ENCODE results near the gene TBX4.
"Not testable (repeated sequence)": the region's sequence is repeated elsewhere in the genome, so short reads cannot be mapped to it uniquely, and the experiment has no call there.

Gene TBX4

GRCh38 chr17:61498042-61498994, 46.1 kb downstream of the TBX4 start:
- DNase-seq (ENCODE audit: low read depth) = no peak

DNA sequence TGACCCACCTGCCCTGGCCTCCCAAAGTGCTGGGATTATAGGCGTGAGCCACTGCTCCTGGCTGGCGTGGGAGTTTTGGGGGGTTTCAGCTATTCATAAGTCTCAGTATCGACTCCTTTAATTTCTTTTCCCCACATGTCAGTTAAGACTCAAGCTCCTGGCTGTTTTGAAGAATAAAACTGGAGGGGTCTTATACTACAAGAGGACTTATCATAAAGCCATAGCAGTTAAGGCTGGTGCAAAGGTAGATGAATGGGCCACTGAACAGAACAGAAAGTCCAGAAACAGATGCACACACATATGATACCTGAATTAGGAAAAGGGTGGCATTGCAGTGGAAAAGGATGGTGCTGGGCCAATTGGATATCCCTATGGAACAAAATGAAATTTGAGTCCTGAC, 47.4 kb downstream of the TBX4 start:
- no peak for DNase-seq (ENCODE audit: low read depth)

GRCh38 chr17:61500287-61500686, 48.1 kb downstream of the TBX4 start:
- DNase-seq (ENCODE audit: low read depth) = no peak

- DNase-seq (ENCODE audit: low read depth) = no peak
Observed at GRCh38 chr17:61502292-61502691, 50.1 kb downstream of the TBX4 start.

- DNase-seq (ENCODE audit: low read depth) = no peak
Observed at GRCh38 chr17:61503961-61504360, 51.7 kb downstream of the TBX4 start.

DNA sequence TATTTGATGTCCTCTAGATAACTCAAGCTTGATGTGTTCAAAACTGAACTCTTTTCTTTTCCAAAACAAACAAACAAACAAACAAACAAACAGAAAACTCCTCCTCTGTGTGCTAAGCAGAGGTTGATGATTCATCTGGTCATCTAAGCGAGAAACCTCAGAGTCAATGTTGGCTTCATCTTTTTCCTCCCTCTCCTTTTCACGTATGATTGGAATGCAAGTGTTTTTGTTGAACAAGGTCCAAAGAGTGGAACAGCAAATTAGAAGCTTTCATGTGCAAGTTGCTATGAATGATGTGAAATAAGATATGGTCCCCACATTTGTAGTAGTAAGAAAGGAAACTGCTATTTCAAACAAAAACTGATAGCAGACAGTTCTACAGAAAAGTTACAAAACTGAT, 52.5 kb downstream of the TBX4 start:
- DNase-seq (ENCODE audit: low read depth) = no peak

GRCh38 chr17:61505846-61506627, 53.8 kb downstream of the TBX4 start:
- no peak for DNase-seq (ENCODE audit: low read depth)

DNA sequence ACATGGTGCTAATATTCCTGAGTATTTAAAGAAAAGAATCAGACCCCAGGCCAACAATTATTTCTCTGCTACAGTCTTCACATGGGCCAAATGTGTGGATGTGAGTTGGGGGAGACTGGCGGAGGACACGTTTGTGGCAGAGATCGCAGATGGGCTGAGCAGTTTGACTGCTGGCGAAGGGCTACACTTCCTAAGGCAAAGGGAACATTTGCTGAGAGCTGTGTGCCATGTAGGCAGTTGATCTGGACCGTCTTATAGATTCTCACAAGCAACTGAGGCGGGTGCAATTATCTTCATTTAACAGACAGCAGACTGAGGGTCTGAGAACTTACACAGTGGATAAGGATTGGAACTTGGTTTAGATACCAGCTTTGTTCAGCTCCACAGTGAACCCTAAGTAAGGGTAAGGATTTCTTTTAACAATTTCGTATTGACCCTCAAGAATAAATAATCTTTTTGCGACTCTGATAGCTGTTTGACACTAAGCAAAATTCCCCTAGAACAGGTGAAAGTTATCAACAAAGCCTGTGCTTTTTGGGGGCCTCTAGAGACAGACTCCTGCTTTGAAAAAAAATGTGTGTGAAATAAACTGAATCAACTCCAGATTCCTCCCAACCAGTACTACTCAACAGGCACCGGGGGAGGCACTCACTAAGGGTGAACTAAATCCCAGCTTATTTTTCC, 55.3 kb downstream of the TBX4 start:
- DNase-seq (ENCODE audit: low read depth) = no peak

DNA sequence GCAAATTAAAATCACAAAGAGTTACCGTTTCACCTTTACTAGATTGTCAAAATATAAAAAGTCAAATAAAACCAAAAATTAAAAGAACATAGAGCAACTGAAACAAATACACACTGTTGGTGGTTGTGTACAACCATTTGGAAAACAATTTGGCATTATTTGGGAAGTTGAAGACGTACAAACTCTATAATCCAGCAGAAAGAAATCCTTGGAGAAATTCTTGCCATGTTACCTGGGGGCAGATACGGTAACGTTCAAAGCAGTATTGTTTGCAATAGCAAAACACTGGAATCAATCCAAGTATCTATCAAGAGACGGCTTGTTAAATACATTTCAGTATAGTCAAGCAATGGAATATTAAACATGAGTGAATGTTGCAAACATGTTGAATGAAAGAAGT, 56.7 kb downstream of the TBX4 start:
- no peak for DNase-seq (ENCODE audit: low read depth)

GRCh38 chr17:61509454-61509853, 57.2 kb downstream of the TBX4 start:
- not testable (repeated sequence) for DNase-seq (ENCODE audit: low read depth)

DNA sequence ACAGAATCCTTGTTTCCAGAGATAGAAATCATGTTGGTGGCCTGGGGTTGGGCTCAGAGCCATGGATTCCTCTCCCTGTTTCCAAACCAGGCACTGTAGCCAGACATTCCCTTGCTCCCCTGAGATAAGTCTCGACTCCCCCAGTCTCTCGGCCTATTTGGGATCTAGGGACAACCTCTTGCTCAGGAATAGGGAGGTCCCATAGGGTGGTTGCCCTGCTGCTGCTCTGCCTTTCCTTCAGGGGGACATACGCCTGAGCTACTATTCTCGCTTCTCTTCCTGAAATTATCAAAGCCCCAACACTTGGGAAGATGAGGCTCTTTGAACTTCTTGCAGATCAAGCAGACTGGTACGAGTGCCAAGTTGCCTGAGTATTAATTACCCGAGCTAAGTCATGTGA, 58.0 kb downstream of the TBX4 start:
- DNase-seq (ENCODE audit: low read depth) = no peak

DNA sequence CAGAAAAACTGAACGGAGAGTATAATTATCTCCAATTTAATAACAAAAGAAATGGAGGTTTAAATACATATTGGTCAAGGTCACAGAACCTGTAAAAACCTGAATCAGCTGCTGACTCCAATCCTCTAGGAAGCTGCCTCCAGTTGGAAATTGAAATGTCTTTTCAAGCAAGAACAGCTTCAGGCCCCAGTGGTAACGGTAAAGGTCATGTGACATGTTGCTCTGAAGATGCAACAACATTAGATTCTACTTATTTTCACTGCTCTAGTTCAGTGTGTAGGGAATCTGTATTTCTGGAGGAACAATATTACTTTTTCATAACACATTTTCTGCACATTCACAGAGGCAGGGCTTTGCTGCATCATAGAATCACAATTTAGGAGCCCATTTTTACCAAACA, 58.8 kb downstream of the TBX4 start:
- no peak for DNase-seq (ENCODE audit: low read depth)

GRCh38 chr17:61511480-61512182, 59.4 kb downstream of the TBX4 start:
- no peak for DNase-seq (ENCODE audit: low read depth)

DNA sequence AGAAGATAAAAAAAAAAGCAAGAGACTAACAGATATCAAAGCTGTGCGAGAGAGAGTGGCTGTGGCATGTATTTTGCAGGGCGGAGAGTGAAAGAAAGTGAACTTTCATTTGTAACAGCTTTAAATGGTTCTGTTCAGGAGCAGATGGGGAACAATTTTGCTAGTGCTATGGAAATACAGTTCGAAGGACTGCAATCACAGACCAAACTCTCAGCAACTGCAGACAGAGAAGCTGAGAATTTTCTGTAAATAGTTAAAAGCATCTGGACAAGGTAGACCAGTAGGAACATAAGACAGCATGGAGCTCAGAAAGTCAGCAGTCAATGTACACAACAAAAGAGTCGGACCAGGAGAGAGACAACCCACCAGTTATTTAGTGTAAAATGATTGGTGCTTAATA, 62.3 kb downstream of the TBX4 start:
- no peak for DNase-seq (ENCODE audit: low read depth)

DNA sequence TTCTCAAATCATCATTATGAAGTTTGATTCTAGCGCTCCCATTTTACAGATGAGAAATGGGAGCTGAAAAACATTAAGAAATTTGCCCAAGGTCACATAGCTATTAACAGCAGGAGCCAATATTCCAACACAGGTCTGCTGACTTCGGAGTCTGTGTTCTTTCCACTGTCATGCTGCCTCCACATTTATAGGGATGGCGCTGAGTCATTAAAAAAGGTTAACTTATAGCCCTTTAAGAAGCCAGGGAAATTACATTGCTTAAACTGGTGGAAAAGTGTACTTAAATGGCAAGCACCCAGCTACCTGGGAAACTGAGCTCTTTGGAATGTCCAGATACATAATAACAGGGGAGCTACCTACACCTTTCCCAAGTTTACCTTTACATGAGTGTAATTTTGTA, 65.0 kb downstream of the TBX4 start:
- DNase-seq (ENCODE audit: low read depth) = no peak

- no peak for DNase-seq (ENCODE audit: low read depth)
Observed at GRCh38 chr17:61517843-61518606, 65.8 kb downstream of the TBX4 start.

- no peak for DNase-seq (ENCODE audit: low read depth)
Observed at GRCh38 chr17:61519139-61519538, 66.9 kb downstream of the TBX4 start.

GRCh38 chr17:61519754-61520440, 67.7 kb downstream of the TBX4 start:
- no peak for DNase-seq (ENCODE audit: low read depth)

DNA sequence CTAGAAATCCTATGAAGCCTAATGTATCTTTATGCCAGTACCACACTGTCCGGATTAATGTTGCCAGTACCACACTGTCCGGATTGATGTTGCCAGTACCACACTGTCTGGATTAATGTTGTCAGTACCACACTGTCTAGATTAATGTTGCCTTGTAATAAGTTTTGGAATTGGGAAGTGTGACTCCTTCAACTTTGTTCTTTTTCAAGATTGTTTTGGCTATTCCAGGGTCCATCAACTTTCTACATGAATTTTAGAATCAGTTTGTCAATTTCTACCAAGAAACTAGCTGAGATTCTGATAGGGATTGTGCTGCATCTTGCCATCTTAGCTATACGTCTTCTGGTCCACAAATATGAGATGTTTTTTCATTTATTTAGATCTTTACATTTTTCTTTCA, 68.7 kb downstream of the TBX4 start:
- no peak for DNase-seq (ENCODE audit: low read depth)

GRCh38 chr17:61522088-61522487, 69.9 kb downstream of the TBX4 start:
- DNase-seq (ENCODE audit: low read depth) = no peak

DNA sequence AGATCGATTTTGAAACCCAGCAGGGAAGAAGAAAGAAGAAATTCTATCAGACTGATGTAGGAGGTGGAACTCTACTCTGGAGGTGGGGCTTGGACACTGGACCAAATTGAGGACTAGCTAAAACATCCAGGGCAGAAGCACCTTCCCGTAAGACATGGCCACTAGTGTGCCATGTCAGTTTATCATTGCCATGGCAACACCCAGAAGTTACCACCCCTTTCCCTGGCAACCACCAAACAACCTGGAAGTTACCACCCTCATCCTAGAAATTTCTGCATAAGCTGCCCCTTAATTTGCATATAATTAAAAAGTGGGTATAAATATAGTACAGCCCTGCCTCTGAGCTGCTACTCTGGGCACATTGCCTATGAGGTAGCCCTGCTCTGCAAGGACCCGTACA, 72.1 kb downstream of the TBX4 start:
- no peak for DNase-seq (ENCODE audit: low read depth)

Data from stimulated activated CD8-positive, alpha-beta memory T cell treated with anti-CD3 and anti-CD28 coated beads, Interleukin-4, amount 100 ng/mL, for 24 hours (primary cell).